SK-N-SH (cell line): ENCODE results near the gene GSG1L2. TPM values are rescaled to one million over a fixed set of nuclear protein-coding genes. Genes with fewer than 3 reads are reported as not detected.

Experiments
- CTCF ChIA-PET: fragments of 300-600, 350-600 bp; formaldehyde crosslinking; extraction: SDS; loops from one replicate; lab custom pipeline; 2021; lab: Yijun Ruan, JAX
- POLR2A ChIA-PET: fragments of 350-600 bp; sonication (Branson Sonifier 250); formaldehyde crosslinking; extraction: SDS; loops from one replicate; lab custom pipeline; 2020; ENCODE audit warnings: antibody characterized with exemption, inconsistent platforms; lab: Yijun Ruan, JAX
- DNase-seq: peaks from one replicate; pipeline ENCODE4 v3.0.0; 2012
- H2AFZ ChIP-seq: fragments of 200-600 bp; sonication (generic); 2 replicates; pipeline ENCODE4 v1.8.1; 2016; ENCODE audit warnings: antibody characterized with exemption, mild to moderate bottlenecking, low read depth
- H3F3A ChIP-seq: fragments of 200-600 bp; sonication (generic); replicated peaks from 2 replicates; pipeline ENCODE3; 2016; ENCODE audit warnings: antibody characterized with exemption, mild to moderate bottlenecking; ENCODE audit not compliant: insufficient read depth
- H3K27ac ChIP-seq, 2 experiments: fragments of 200-500 bp in 1 of 2; fragments of 200-600 bp in 1 of 2; sonication (Bioruptor generic) in 1 of 2; sonication (generic), shearing (Covaris generic) in 1 of 2; 2 replicates each; pipeline versions ENCODE4 v1.5.1 to v1.6.1; 2014 to 2016; ENCODE audit warnings: low read depth in 2 of 2, inconsistent platforms in 1 of 2, low read length in 1 of 2, mild to moderate bottlenecking in 1 of 2, mixed read lengths in 1 of 2
- H3K27me3 ChIP-seq: fragments of 200-600 bp; sonication (generic), shearing (Covaris generic); 2 replicates; pipeline ENCODE4 v1.6.1; 2016; ENCODE audit warnings: mixed run types; ENCODE audit not compliant: insufficient read depth
- H3K36me3 ChIP-seq, 2 experiments: fragments of 200-500 bp in 1 of 2; fragments of 200-600 bp in 1 of 2; sonication (Bioruptor generic) in 1 of 2; sonication (generic) in 1 of 2; replicated peaks in 1 of 2; 2 replicates each; pipeline versions ENCODE3 to v1.5.1; 2014 to 2016; ENCODE audit warnings: low read length in 1 of 2, mild to moderate bottlenecking in 1 of 2; ENCODE audit not compliant: insufficient read depth in 2 of 2, control insufficient read depth in 1 of 2
- H3K4me1 ChIP-seq, 2 experiments: fragments of 200-500 bp in 1 of 2; fragments of 200-600 bp in 1 of 2; sonication (Bioruptor generic) in 1 of 2; sonication (generic), shearing (Covaris generic) in 1 of 2; 2 replicates each; pipeline versions ENCODE4 v1.5.1 to v1.6.1; 2014 to 2016; ENCODE audit warnings: low read depth in 1 of 2, low read length in 1 of 2, mixed run types in 1 of 2; ENCODE audit not compliant: insufficient read depth in 2 of 2, control insufficient read depth in 1 of 2
- H3K4me2 ChIP-seq: fragments of 200-600 bp; sonication (generic), shearing (Covaris generic); 2 replicates; pipeline ENCODE4 v1.6.1; 2017; ENCODE audit warnings: mixed run types
- H3K4me3 ChIP-seq, 2 experiments: fragments of 200-500 bp in 1 of 2; fragments of 200-600 bp in 1 of 2; sonication (Bioruptor generic) in 1 of 2; sonication (generic), shearing (Covaris generic) in 1 of 2; 2 replicates each; pipeline versions ENCODE4 v1.5.1 to v1.8.1; 2014 to 2016; ENCODE audit warnings: low read depth in 2 of 2, inconsistent platforms in 1 of 2, low read length in 1 of 2, mild to moderate bottlenecking in 1 of 2, mixed read lengths in 1 of 2, moderate library complexity in 1 of 2
- H3K79me2 ChIP-seq: fragments of 200-600 bp; sonication (generic); 2 replicates; pipeline ENCODE4 v1.8.1; 2017; ENCODE audit warnings: mild to moderate bottlenecking; ENCODE audit not compliant: insufficient read depth
- H3K9ac ChIP-seq: fragments of 200-600 bp; sonication (generic); 2 replicates; pipeline ENCODE4 v1.6.1; 2017; ENCODE audit warnings: mixed run types
- H3K9me2 ChIP-seq: fragments of 200-600 bp; sonication (generic); 2 replicates; pipeline ENCODE4 v1.6.1; 2017; ENCODE audit warnings: mixed run types
- H3K9me3 ChIP-seq: fragments of 200-600 bp; sonication (generic); 2 replicates; pipeline ENCODE4 v1.6.1; 2017; ENCODE audit warnings: mixed run types, mild to moderate bottlenecking, moderate library complexity
- H4K20me1 ChIP-seq: fragments of 200-600 bp; sonication (generic); 2 replicates; pipeline ENCODE4 v1.6.1; 2017; ENCODE audit warnings: mild to moderate bottlenecking, mixed run types; ENCODE audit not compliant: insufficient read depth
- EP300 ChIP-seq, 2 experiments: IDR thresholded peaks; 2 replicates each; pipeline versions ENCODE4 v1.4.0 to v1.6.1; 2012; ENCODE audit warnings: borderline replicate concordance in 1 of 2, low read depth in 1 of 2, low read length in 1 of 2
- EZH2phosphoT487 ChIP-seq: fragments of 200-600 bp; sonication (generic); IDR thresholded peaks from 2 replicates; pipeline ENCODE4 v1.6.1; 2017; ENCODE audit warnings: low read depth, mixed run types, mild to moderate bottlenecking, antibody characterized with exemption, moderate library complexity, borderline replicate concordance
- FOSL2 ChIP-seq: IDR thresholded peaks from 2 replicates; pipeline ENCODE4 v1.4.0; 2012; ENCODE audit warnings: low read depth, mild to moderate bottlenecking, moderate library complexity, borderline replicate concordance
- FOXJ3 ChIP-seq: sonication (generic); formaldehyde crosslinking; IDR thresholded peaks from 2 replicates; pipeline ENCODE4 v1.5.1; 2020; ENCODE audit warnings: mild to moderate bottlenecking, missing genetic modification reagents
- GATA2 ChIP-seq: sonication (generic); formaldehyde crosslinking; IDR thresholded peaks from 2 replicates; pipeline ENCODE4 v1.5.0; 2020; ENCODE audit warnings: mild to moderate bottlenecking, missing genetic modification reagents
- JUND ChIP-seq: IDR thresholded peaks from 2 replicates; pipeline ENCODE4 v1.4.0; 2012
- MEF2A ChIP-seq: IDR thresholded peaks from 2 replicates; pipeline ENCODE4 v1.4.0; 2012; ENCODE audit warnings: low read depth, borderline replicate concordance
- MXI1 ChIP-seq: IDR thresholded peaks from 2 replicates; pipeline ENCODE4 v1.6.1; 2012; ENCODE audit warnings: mild to moderate bottlenecking, low read depth, low read length, improper control_type of control experiment
- RAD21 ChIP-seq: IDR thresholded peaks from 2 replicates; pipeline ENCODE4 v1.6.1; 2012; ENCODE audit warnings: mild to moderate bottlenecking, low read length
- TAF1 ChIP-seq: IDR thresholded peaks from 2 replicates; pipeline ENCODE4 v1.6.1; 2012; ENCODE audit warnings: low read depth, mild to moderate bottlenecking, low read length, moderate library complexity, borderline replicate concordance
- TCF12 ChIP-seq: IDR thresholded peaks from 2 replicates; pipeline ENCODE4 v1.4.0; 2012
- YY1 ChIP-seq: IDR thresholded peaks from 2 replicates; pipeline ENCODE4 v1.4.0; 2012; ENCODE audit warnings: low read depth, mild to moderate bottlenecking
- WGBS: methylation state at CpG from one replicate; pipeline ENCODE4 v1.1.6; 2017; ENCODE audit warnings: low lambda C conversion rate; 5-methylcytosine and 5-hydroxymethylcytosine counted together
- polyA plus RNA-seq, 3 experiments: library from polyadenylated mRNA; depleted of rRNA; stranded (reverse); fragments of >200 nt; gene quantifications; 2 replicates each; pipeline ENCODE4 v1.2.3, GENCODE V29; 2012
- TF ChIP-seq, protein P1 (sequence below): IDR thresholded peaks from 2 replicates; pipeline ENCODE4 v1.4.0; 2012; ENCODE audit warnings: low read depth
- TF ChIP-seq, protein P2 (sequence below): fragments of 150-350 bp; IDR thresholded peaks from 2 replicates; pipeline ENCODE4 v1.6.1; 2016; ENCODE audit warnings: mild to moderate bottlenecking, low read depth, low read length
- TF ChIP-seq, protein P3 (sequence below): IDR thresholded peaks from 2 replicates; pipeline ENCODE4 v1.4.0; 2012; ENCODE audit warnings: low read depth, borderline replicate concordance

Gene GSG1L2
- polyA plus RNA-seq, 1 of the 3 experiments (the other 2 are of a cell fraction), result not detected

DNA sequence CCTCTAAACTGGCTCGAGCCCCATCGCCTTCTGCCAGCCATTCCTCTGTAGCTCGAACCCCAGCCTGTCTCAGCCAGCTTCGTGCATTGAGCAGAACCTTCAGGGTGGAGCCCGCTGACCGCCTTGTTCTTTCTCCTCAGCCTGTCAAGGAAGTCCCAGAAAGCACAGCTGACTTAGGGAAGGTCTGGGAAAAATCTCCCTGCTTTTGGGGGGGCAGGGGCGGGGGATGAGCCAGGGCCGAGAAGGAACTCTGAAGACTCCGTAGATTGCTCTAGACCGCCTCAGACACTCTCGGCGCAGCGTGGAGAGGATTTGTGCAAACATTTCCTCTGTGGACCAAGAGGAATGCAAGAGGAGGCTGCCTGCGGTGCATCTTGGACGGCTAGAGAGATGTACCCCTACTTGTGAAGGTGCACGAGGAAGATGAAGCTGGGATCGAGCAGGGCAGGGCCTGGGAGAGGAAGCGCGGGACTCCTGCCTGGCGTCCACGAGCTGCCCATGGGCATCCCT, 3.8 kb upstream of the GSG1L2 start, which contains the start of gene GLP2R:
TSS of gene GLP2R (plus strand) at position 284 of the 510 bp plus-strand sequence. CDS start at position 424, 140 bp downstream.
- H3K4me1 ChIP-seq, result no peaks in the 10 kb centered on the region
- TF ChIP-seq, protein P1, sequence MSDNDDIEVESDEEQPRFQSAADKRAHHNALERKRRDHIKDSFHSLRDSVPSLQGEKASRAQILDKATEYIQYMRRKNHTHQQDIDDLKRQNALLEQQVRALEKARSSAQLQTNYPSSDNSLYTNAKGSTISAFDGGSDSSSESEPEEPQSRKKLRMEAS, result no peak
- peaks cover 10% of the 10 kb centered on the region; the same call in 1 of the 2 replicates for H3K27me3 ChIP-seq
- no peak for DNase-seq
- no peaks in the 10 kb centered on the region for H3K9me3 ChIP-seq
- CTCF ChIA-PET, result no interaction called here
- no peaks in the 10 kb centered on the region for H3K36me3 ChIP-seq
- 24% methylated on average over 10 of the region's 21 CpGs for WGBS
- H3K9ac ChIP-seq, result no peak within 1 kb of the TSS
- POLR2A ChIA-PET, result no interaction called here
- no peak within 1 kb of the TSS for H3K4me2 ChIP-seq
- no peaks in the 10 kb centered on the region for H4K20me1 ChIP-seq
- no peak within 1 kb of the TSS for H2AFZ ChIP-seq
- no peak within 1 kb of the TSS for H3K4me3 ChIP-seq
- no peaks in the 10 kb centered on the region for H3F3A ChIP-seq
- no peak within 1 kb of the TSS for H3K27ac ChIP-seq
- H3K9me2 ChIP-seq, result no peaks in the 10 kb centered on the region
- no peaks in the 10 kb centered on the region for H3K79me2 ChIP-seq

DNA sequence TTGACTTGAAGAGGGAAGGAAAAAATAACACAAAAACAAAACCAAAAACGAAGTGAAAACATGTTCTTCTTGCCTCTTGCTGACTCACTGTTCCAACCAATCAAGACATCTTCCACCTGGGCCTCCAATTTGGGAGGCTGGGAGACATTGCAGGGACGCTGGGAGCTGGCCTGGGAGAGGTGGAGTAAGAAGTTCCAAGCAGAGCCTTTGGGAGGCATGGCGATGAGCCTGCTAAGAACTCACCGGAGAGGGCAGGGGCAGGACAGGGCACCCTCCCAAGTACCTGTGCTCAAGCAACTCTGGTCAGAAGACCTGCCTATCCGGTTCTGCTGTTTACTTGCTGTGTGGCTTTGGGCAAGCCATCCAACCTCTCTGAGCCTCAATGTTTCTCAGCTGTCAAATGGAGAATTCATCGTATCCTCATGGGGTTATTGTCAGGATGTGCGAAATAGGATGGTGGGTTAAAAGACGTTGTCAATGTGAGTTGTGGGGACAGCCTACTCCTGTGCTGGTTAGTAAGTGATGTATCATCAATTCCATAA, 3.0 kb upstream of the GSG1L2 start:
- no peaks in the 10 kb centered on the region for H3K9me2 ChIP-seq

More for the DNA sequence above, 3.0 kb upstream of the GSG1L2 start:
- Histone ChIP-seq H2AFZ (no peak overlapping the region), H3K9me3 (no peaks in the 10 kb centered on the region), H3K36me3 (no peaks in the 10 kb centered on the region), H4K20me1 (no peaks in the 10 kb centered on the region), H3K79me2 (no peaks in the 10 kb centered on the region), H3K27me3 (peaks cover 10% of the 10 kb centered on the region; the same call in 1 of the 2 replicates), H3K4me1 (no peaks in the 10 kb centered on the region), H3F3A (no peaks in the 10 kb centered on the region), H3K27ac (no peak overlapping the region), H3K4me2 (no peak overlapping the region), H3K9ac (no peak overlapping the region), H3K4me3 (no peak overlapping the region)
- ChIA-PET CTCF (no interaction called here), POLR2A (no interaction called here)
- TF ChIP-seq FOSL2 (no peak), YY1 (no peak), RAD21 (no peak), JUND (no peak), EZH2phosphoT487 (no peak), FOXJ3 (CRISPR knock-in tag) (no peak), MXI1 (no peak), GATA2 (CRISPR knock-in tag) (no peak), MEF2A (no peak), TAF1 (no peak), TCF12 (no peak), EP300 (IDR thresholded peaks at IDR 0.05; ENCODE audit: borderline replicate concordance in 1 of 2, low read depth in 1 of 2, low read length in 1 of 2) (no peak)
- TF ChIP-seq, protein P2, sequence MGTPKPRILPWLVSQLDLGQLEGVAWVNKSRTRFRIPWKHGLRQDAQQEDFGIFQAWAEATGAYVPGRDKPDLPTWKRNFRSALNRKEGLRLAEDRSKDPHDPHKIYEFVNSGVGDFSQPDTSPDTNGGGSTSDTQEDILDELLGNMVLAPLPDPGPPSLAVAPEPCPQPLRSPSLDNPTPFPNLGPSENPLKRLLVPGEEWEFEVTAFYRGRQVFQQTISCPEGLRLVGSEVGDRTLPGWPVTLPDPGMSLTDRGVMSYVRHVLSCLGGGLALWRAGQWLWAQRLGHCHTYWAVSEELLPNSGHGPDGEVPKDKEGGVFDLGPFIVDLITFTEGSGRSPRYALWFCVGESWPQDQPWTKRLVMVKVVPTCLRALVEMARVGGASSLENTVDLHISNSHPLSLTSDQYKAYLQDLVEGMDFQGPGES, result no peak
- TF ChIP-seq, protein P1, result no peak
- TF ChIP-seq, protein P3, sequence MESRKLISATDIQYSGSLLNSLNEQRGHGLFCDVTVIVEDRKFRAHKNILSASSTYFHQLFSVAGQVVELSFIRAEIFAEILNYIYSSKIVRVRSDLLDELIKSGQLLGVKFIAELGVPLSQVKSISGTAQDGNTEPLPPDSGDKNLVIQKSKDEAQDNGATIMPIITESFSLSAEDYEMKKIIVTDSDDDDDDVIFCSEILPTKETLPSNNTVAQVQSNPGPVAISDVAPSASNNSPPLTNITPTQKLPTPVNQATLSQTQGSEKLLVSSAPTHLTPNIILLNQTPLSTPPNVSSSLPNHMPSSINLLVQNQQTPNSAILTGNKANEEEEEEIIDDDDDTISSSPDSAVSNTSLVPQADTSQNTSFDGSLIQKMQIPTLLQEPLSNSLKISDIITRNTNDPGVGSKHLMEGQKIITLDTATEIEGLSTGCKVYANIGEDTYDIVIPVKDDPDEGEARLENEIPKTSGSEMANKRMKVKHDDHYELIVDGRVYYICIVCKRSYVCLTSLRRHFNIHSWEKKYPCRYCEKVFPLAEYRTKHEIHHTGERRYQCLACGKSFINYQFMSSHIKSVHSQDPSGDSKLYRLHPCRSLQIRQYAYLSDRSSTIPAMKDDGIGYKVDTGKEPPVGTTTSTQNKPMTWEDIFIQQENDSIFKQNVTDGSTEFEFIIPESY, result no peak
- DNase-seq, result no peak
- WGBS, result 13% methylated on average over 8 of the region's 8 CpGs
